ENCODE results near the gene TLR7.

TLR7 gene

GRCh38 chrX:12885508-12885907 is 18.6 kb downstream of the TLR7 start:
- no peak overlapping the region for H3K27ac ChIP-seq (ENCODE audit: low read depth, low read length, poor library complexity, severe bottlenecking)
- no peak overlapping the region for H3K4me3 ChIP-seq (ENCODE audit: low read depth, low read length, poor library complexity, severe bottlenecking)
- no peak overlapping the region for H3K4me2 ChIP-seq (ENCODE audit: low read length)
- H4K20me1 ChIP-seq (ENCODE audit: insufficient read depth, low read length) = no peaks in the 10 kb centered on the region
- H2AFZ ChIP-seq (ENCODE audit: low read length) = no peak overlapping the region
- no peaks in the 10 kb centered on the region for H3F3A ChIP-seq (ENCODE audit: insufficient read depth, low read length)
- no peaks in the 10 kb centered on the region for H3K9me3 ChIP-seq (ENCODE audit: low read length)
- H3K9ac ChIP-seq (ENCODE audit: low read length) = no peak overlapping the region
- TF ChIP-seq CTCF (IDR thresholded peaks at IDR 0.05; ENCODE audit: low read length) = no peak
- no peak for TF ChIP-seq EZH2 (IDR thresholded peaks at IDR 0.05; ENCODE audit: borderline replicate concordance, low read length)
- H3K36me3 ChIP-seq (ENCODE audit: insufficient read depth, low read length) = no peaks in the 10 kb centered on the region; the same call in 1 of the 2 replicates
- no peaks in the 10 kb centered on the region for H3K27me3 ChIP-seq (ENCODE audit: insufficient read depth, low read length)
- H3K79me2 ChIP-seq (ENCODE audit: insufficient read depth, low read length) = no peaks in the 10 kb centered on the region
- H3K9me2 ChIP-seq (ENCODE audit: low read depth, low read length) = no peaks in the 10 kb centered on the region
- H3K4me1 ChIP-seq (ENCODE audit: insufficient read depth, low read length, severe bottlenecking) = peaks cover 11% of the 10 kb centered on the region

GRCh38 chrX:12886545-12886944 is 19.7 kb downstream of the TLR7 start:
- Histone ChIP-seq H3K4me2 (ENCODE audit: low read length) (no peak overlapping the region), H3K79me2 (ENCODE audit: insufficient read depth, low read length) (no peaks in the 10 kb centered on the region), H3K9me3 (ENCODE audit: low read length) (no peaks in the 10 kb centered on the region), H3K27me3 (ENCODE audit: insufficient read depth, low read length) (no peaks in the 10 kb centered on the region), H3K36me3 (ENCODE audit: insufficient read depth, low read length) (no peaks in the 10 kb centered on the region; the same call in 1 of the 2 replicates), H3K4me1 (ENCODE audit: insufficient read depth, low read length, severe bottlenecking) (peaks cover 21% of the 10 kb centered on the region), H2AFZ (ENCODE audit: low read length) (no peak overlapping the region), H4K20me1 (ENCODE audit: insufficient read depth, low read length) (no peaks in the 10 kb centered on the region), H3K9ac (ENCODE audit: low read length) (no peak overlapping the region), H3K27ac (ENCODE audit: low read depth, low read length, poor library complexity, severe bottlenecking) (no peak overlapping the region), H3F3A (ENCODE audit: insufficient read depth, low read length) (no peaks in the 10 kb centered on the region), H3K9me2 (ENCODE audit: low read depth, low read length) (no peaks in the 10 kb centered on the region), H3K4me3 (ENCODE audit: low read depth, low read length, poor library complexity, severe bottlenecking) (no peak overlapping the region)
- TF ChIP-seq CTCF (IDR thresholded peaks at IDR 0.05; ENCODE audit: low read length) (no peak), EZH2 (IDR thresholded peaks at IDR 0.05; ENCODE audit: borderline replicate concordance, low read length) (no peak)

GRCh38 chrX:12887141-12887540 is 20.3 kb downstream of the TLR7 start:
- no peaks in the 10 kb centered on the region for H3K9me2 ChIP-seq (ENCODE audit: low read depth, low read length)
- H4K20me1 ChIP-seq (ENCODE audit: insufficient read depth, low read length) = no peaks in the 10 kb centered on the region
- peaks cover 27% of the 10 kb centered on the region for H3K4me1 ChIP-seq (ENCODE audit: insufficient read depth, low read length, severe bottlenecking)
- no peak overlapping the region for H3K4me2 ChIP-seq (ENCODE audit: low read length)
- TF ChIP-seq CTCF (IDR thresholded peaks at IDR 0.05; ENCODE audit: low read length) (no peak), EZH2 (IDR thresholded peaks at IDR 0.05; ENCODE audit: borderline replicate concordance, low read length) (no peak)
- H3K36me3 ChIP-seq (ENCODE audit: insufficient read depth, low read length) = no peaks in the 10 kb centered on the region; the same call in 1 of the 2 replicates
- no peak overlapping the region for H3K4me3 ChIP-seq (ENCODE audit: low read depth, low read length, poor library complexity, severe bottlenecking)
- H3K27ac ChIP-seq (ENCODE audit: low read depth, low read length, poor library complexity, severe bottlenecking) = no peak overlapping the region
- no peaks in the 10 kb centered on the region for H3K9me3 ChIP-seq (ENCODE audit: low read length)
- H3F3A ChIP-seq (ENCODE audit: insufficient read depth, low read length) = no peaks in the 10 kb centered on the region
- no peak overlapping the region for H2AFZ ChIP-seq (ENCODE audit: low read length)
- H3K79me2 ChIP-seq (ENCODE audit: insufficient read depth, low read length) = no peaks in the 10 kb centered on the region
- no peak overlapping the region for H3K9ac ChIP-seq (ENCODE audit: low read length)
- H3K27me3 ChIP-seq (ENCODE audit: insufficient read depth, low read length) = no peaks in the 10 kb centered on the region

All from OCI-LY1 (cell line).